Naive B cell (primary cell): Measurements from ENCODE around the gene SOWAHA. TPM values are rescaled to one million over a fixed set of nuclear protein-coding genes. Genes with fewer than 3 reads are reported as not detected.
"Not testable (repeated sequence)": the region's sequence is repeated elsewhere in the genome, so short reads cannot be mapped to it uniquely, and the experiment has no call there.

Source experiments
- ATAC-seq, 2 donors: fragments of 150-1000 bp; cut with Tn5 transposase; 2 replicates each; pipeline ENCODE4 v1.10.0; 2021; ENCODE audit warnings: low read depth in 2 of 2, mild to moderate bottlenecking in 2 of 2, moderate library complexity in 2 of 2
- DNase-seq: peaks from one replicate; pipeline ENCODE4 v3.0.0; 2022
- H3K27ac Mint-ChIP-seq, 6 donors: one replicate each; pipeline ENCODE4 v1.8.0; 2020 to 2022; ENCODE audit warnings: mild to moderate bottlenecking in 6 of 6, mixed read lengths in 6 of 6, moderate library complexity in 5 of 6, inconsistent platforms in 2 of 6
- H3K27me3 Mint-ChIP-seq, 3 donors: one replicate each; pipeline ENCODE4 v1.8.0; 2021 to 2022; ENCODE audit warnings: mixed read lengths in 3 of 3, mild to moderate bottlenecking in 1 of 3
- H3K36me3 Mint-ChIP-seq, 2 donors: one replicate each; pipeline ENCODE4 v1.8.0; 2020 to 2022; ENCODE audit warnings: mixed read lengths in 2 of 2, inconsistent platforms in 1 of 2, mild to moderate bottlenecking in 1 of 2
- H3K4me1 Mint-ChIP-seq, 3 donors: one replicate each; pipeline ENCODE4 v1.8.0; 2020 to 2022; ENCODE audit warnings: mixed read lengths in 3 of 3, inconsistent platforms in 1 of 3, mild to moderate bottlenecking in 1 of 3, moderate library complexity in 1 of 3
- H3K4me3 Mint-ChIP-seq, 8 donors: one replicate each; pipeline ENCODE4 v1.8.0; 2020 to 2022; ENCODE audit warnings: mild to moderate bottlenecking in 8 of 8, mixed read lengths in 8 of 8, moderate library complexity in 8 of 8, inconsistent platforms in 2 of 8
- H3K9me3 Mint-ChIP-seq, 7 donors: one replicate each; pipeline ENCODE4 v1.8.0; 2020 to 2022; ENCODE audit warnings: mixed read lengths in 7 of 7, mild to moderate bottlenecking in 5 of 7, inconsistent platforms in 2 of 7, moderate library complexity in 1 of 7
- polyA plus RNA-seq, 6 donors: library from polyadenylated mRNA; unstranded; fragments of 300-500 nt; fragmentation: Illumina TruSeq; gene quantifications; one replicate each; pipeline ENCODE4 v1.2.3, GENCODE V29; 2021; ENCODE audit warnings: low read depth in 6 of 6

SOWAHA gene
- polyA plus RNA-seq, 6 donors from 2014 or later = not detected

DNA sequence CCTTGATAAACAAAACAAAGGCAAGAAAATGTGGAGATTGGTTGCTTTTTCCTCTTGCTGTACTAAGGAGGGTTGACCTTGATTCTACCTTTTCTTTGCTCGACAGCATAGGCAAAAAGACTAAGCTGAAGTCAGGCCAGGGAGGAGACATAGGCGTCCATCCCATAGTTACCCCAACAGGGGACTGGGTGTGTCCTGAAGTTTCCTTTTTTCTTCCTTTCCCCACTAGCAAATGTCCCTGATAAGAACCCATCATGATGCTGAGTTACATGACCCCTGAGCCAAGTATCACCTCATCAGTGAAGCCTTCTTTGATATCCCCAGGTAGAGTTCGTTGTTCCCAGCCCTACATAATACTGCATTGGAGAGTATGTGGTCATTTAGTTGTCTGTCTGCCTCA is 27.2 kb downstream of the SOWAHA start:
- DNase-seq (no peak), ATAC-seq (no peak)
- H3K36me3 Mint-ChIP-seq = no peaks in the 10 kb centered on the region
- no peak overlapping the region for H3K27ac Mint-ChIP-seq
- no peak overlapping the region for H3K4me3 Mint-ChIP-seq
- no peaks in the 10 kb centered on the region for H3K27me3 Mint-ChIP-seq
- no peaks in the 10 kb centered on the region for H3K4me1 Mint-ChIP-seq
- no peaks in the 10 kb centered on the region for H3K9me3 Mint-ChIP-seq

DNA sequence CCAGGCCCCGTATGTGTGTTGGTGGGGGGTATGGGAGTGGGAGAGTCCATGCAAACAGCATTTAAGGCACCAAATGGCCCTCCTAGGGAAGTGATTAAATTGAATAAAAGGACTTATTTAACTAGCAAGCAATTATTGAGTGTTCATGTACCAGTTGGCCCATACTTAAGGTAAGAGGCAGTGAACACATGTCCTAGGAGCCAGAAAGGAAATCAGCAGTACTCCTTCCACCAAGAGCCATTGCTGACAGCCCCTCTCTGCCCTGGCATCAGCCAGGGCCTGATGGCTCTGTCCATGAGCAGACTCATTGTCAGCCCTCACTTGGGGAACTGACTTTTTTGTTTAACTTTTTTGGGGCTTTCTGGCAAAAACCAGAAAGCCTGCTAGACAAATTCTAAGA is 27.8 kb downstream of the SOWAHA start:
- H3K27me3 Mint-ChIP-seq = no peaks in the 10 kb centered on the region
- no peaks in the 10 kb centered on the region for H3K36me3 Mint-ChIP-seq
- no peak for DNase-seq
- H3K4me1 Mint-ChIP-seq = no peaks in the 10 kb centered on the region
- no peak for ATAC-seq
- peak overlapping the region in 1 of 6 donors; percentile 13 for H3K27ac Mint-ChIP-seq
- no peak overlapping the region for H3K4me3 Mint-ChIP-seq
- no peaks in the 10 kb centered on the region for H3K9me3 Mint-ChIP-seq

DNA sequence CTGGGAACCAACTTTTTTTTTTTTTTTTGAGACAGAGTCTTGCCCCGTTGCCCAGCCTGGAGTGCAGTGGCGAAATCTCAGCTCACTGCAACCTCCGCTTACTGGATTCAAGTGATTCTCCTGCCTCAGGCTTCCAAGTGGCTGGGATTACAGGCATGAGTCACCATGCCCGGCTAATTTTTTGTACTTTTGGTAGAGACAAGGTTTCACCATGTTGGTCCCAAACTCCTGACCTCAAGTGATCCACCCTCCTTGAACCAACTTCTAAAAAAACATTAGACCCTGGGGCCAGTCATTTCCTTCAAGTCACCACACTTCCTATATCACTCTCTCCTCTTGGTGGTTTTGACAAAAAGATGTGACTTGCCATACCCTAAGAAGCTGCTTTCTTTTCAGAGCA is 28.2 kb downstream of the SOWAHA start:
- no peak overlapping the region for H3K4me3 Mint-ChIP-seq
- no peaks in the 10 kb centered on the region for H3K36me3 Mint-ChIP-seq
- no peaks in the 10 kb centered on the region for H3K4me1 Mint-ChIP-seq
- no peak for ATAC-seq
- no peaks in the 10 kb centered on the region for H3K27me3 Mint-ChIP-seq
- no peaks in the 10 kb centered on the region for H3K9me3 Mint-ChIP-seq
- H3K27ac Mint-ChIP-seq = no peak overlapping the region
- DNase-seq = no peak

DNA sequence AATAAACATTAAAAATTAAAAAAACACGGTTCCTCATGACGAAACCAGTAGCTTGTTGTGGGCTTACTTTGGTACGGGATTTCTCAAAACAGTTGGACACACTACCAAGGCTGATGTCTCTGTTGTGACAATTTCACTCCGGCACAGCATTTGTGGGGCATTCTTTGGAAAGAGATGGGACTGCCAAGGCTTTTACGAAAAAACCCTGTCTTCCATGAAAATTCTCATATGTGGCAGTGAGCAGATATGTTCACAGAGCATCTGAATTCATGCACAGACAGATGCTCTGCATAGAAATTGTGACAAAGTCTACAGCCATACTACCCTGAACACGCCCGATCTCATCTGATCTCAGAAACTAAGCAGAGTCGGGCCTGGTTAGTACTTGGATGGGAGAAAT is 35.2 kb downstream of the SOWAHA start:
- DNase-seq (no peak), ATAC-seq (no peak)
- H3K9me3 Mint-ChIP-seq = no peaks in the 10 kb centered on the region
- H3K27ac Mint-ChIP-seq = no peak overlapping the region
- no peaks in the 10 kb centered on the region for H3K36me3 Mint-ChIP-seq
- no peaks in the 10 kb centered on the region for H3K4me1 Mint-ChIP-seq
- H3K4me3 Mint-ChIP-seq = no peak overlapping the region
- peaks cover 0 to 11% (median 9%) of the 10 kb centered on the region in 3 donors for H3K27me3 Mint-ChIP-seq

DNA sequence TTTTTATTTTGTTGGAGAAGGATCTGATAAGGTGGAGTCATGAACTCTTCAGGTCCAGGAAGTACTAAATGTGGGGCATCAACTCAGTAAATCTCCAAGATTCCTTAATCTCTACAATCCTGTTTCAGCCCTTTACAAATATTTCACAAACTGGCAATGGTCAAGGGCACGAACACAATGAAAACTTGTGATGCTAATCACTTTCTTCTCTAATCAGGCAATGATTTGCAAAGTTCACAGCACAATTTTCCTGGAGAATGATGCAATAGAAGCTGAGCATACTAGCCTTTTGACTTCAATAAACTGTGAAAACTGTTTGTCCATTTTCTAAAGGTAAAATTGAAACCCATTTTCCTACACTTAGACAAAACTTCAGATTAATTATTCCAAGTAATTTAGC is 36.2 kb downstream of the SOWAHA start:
- H3K4me3 Mint-ChIP-seq = no peak overlapping the region
- ATAC-seq (no peak), DNase-seq (no peak)
- peaks cover 0 to 11% (median 9%) of the 10 kb centered on the region in 3 donors for H3K27me3 Mint-ChIP-seq
- H3K27ac Mint-ChIP-seq = peak overlapping the region in 1 of 6 donors; percentile 7
- H3K9me3 Mint-ChIP-seq = no peaks in the 10 kb centered on the region
- H3K36me3 Mint-ChIP-seq = no peaks in the 10 kb centered on the region
- H3K4me1 Mint-ChIP-seq = no peaks in the 10 kb centered on the region

DNA sequence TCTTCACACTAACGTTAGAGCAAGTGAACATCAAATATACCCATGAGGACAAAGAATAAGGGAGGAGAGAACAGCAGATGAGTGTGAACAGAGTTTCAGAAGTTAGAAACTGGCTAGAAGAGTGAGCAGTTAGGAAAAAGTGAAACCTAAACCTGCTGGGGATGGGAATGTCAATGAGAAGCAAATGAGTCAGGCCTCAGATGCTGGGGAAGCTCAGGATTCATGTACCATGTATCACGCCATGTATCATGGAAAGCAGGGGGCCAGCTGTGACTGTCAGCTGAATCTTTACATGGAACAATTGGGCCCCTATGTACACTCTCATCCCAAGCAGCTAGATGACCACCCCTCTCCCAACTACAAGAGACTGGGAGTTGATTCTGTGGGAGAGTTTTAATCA is 37.0 kb downstream of the SOWAHA start:
- Mint-ChIP-seq H3K27ac (no peak overlapping the region), H3K36me3 (no peaks in the 10 kb centered on the region), H3K4me1 (no peaks in the 10 kb centered on the region), H3K4me3 (no peak overlapping the region), H3K9me3 (no peaks in the 10 kb centered on the region), H3K27me3 (peaks cover 0 to 16% (median 11%) of the 10 kb centered on the region in 3 donors)
- DNase-seq (no peak), ATAC-seq (no peak)

DNA sequence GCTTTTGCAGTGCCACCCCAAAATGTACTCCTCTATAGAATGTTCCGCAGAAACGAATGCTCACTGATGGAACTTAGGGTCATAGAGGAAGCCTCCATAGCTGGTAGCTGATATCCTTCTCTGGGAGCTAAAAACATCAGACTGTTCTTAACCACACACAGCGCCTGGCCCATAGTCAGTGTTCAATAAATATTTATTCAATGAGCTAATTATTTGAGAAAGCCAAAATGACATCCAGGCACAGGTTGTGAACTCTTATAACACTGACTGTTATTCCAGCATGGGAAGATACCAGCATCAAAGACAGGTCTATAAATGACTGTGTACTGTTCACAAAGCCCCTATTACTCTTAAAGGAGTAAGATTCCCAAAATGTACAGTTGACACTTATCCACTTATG is 40.2 kb downstream of the SOWAHA start:
- Mint-ChIP-seq H3K36me3 (no peaks in the 10 kb centered on the region), H3K4me3 (no peak overlapping the region), H3K27ac (no peak overlapping the region), H3K9me3 (no peaks in the 10 kb centered on the region), H3K27me3 (peaks cover 3 to 26% (median 5%) of the 10 kb centered on the region in 3 donors), H3K4me1 (no peaks in the 10 kb centered on the region)
- DNase-seq = no peak
- no peak for ATAC-seq

DNA sequence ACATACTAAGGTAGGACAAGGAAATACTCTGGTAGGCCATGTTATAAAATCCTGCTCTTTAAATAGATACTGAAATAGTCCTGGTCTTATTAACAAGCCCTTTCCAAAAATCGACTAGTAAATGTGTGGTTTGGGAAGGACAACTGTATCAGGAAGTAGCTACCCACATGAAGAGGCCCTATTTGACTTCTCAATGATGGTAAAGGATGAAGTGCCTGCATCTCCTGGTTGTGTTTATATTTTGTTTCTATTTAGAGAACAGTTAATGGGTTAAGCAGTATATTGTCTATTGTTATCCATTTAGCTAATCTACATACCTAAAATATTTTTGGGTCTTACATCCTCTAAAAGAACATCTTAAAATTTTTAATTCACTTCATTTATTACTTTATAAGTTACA is 40.7 kb downstream of the SOWAHA start:
- no peak for ATAC-seq
- Mint-ChIP-seq H3K27ac (no peak overlapping the region), H3K27me3 (peaks cover 5 to 26% (median 6%) of the 10 kb centered on the region in 3 donors), H3K36me3 (no peaks in the 10 kb centered on the region), H3K9me3 (no peaks in the 10 kb centered on the region), H3K4me3 (no peak overlapping the region), H3K4me1 (no peaks in the 10 kb centered on the region)
- DNase-seq = no peak

DNA sequence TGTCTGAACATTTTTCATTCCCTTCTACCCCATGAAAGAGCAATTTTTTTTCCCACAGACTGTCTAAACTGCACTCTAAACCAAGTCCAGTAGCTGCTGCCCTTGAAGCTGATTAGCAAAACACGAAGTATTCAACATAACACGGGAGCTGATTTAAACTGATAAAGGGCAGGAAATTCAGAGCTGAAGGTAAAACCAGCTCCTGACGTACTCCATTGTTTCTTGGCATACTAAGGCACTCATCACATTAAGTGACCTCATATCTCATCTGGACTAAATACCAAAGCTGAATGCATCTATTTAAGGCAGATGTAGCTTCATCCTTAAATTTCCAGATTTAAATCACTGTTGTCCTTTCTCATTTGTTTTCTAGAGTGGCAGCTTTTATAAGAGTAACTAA is 41.2 kb downstream of the SOWAHA start:
- H3K27ac Mint-ChIP-seq = no peak overlapping the region
- H3K9me3 Mint-ChIP-seq = no peaks in the 10 kb centered on the region
- no peak for DNase-seq
- H3K36me3 Mint-ChIP-seq = no peaks in the 10 kb centered on the region
- H3K4me3 Mint-ChIP-seq = no peak overlapping the region
- no peaks in the 10 kb centered on the region for H3K4me1 Mint-ChIP-seq
- H3K27me3 Mint-ChIP-seq = peaks cover 5 to 26% (median 6%) of the 10 kb centered on the region in 3 donors
- no peak for ATAC-seq

DNA sequence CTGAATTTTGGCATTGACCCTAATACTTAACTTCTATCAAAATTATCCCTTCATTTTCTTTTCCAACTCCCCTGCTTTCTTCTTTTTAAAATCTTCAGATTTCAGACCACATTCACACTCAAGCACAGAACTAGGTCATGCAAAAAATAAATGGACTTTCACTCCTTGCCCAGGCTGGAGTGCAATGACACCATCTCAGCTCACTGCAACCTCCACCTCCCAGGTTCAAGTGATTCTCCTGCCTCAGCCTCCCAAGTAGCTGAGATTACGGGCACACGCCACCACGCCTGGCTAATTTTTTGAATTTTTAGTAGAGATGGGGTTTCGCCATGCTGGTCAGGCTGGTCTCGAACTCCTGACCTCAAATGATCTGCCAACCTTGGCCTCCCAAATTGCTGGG is 41.9 kb downstream of the SOWAHA start:
- peaks cover 5 to 21% (median 6%) of the 10 kb centered on the region in 3 donors for H3K27me3 Mint-ChIP-seq
- DNase-seq, ATAC-seq, H3K27ac Mint-ChIP-seq, H3K4me3 Mint-ChIP-seq, H3K36me3 Mint-ChIP-seq, H3K9me3 Mint-ChIP-seq, H3K4me1 Mint-ChIP-seq: not testable (repeated sequence)

DNA sequence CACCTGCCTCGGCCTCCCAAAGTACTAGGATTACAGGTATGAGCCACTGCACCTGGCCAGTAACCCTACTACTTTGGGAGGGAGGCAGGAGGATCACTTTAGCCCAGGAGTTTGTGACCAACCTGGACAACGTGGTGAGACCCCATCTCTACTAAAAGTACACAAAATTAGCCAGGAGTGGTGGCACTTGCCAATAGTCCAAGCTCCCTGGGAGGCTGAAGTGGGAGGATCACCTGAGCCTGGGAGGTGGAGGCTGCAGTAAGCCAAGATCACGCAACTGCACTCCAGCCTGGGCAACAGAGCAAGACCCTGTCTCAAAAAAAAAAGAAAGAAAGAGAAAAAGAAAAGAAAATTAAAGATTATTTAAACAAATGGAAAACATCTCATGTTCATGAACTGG is 42.9 kb downstream of the SOWAHA start:
- ATAC-seq = no peak
- no peaks in the 10 kb centered on the region for H3K9me3 Mint-ChIP-seq
- no peaks in the 10 kb centered on the region for H3K4me1 Mint-ChIP-seq
- no peak overlapping the region for H3K4me3 Mint-ChIP-seq
- H3K27ac Mint-ChIP-seq = no peak overlapping the region
- DNase-seq = no peak
- no peaks in the 10 kb centered on the region for H3K36me3 Mint-ChIP-seq
- peaks cover 5 to 18% (median 6%) of the 10 kb centered on the region in 3 donors for H3K27me3 Mint-ChIP-seq

DNA sequence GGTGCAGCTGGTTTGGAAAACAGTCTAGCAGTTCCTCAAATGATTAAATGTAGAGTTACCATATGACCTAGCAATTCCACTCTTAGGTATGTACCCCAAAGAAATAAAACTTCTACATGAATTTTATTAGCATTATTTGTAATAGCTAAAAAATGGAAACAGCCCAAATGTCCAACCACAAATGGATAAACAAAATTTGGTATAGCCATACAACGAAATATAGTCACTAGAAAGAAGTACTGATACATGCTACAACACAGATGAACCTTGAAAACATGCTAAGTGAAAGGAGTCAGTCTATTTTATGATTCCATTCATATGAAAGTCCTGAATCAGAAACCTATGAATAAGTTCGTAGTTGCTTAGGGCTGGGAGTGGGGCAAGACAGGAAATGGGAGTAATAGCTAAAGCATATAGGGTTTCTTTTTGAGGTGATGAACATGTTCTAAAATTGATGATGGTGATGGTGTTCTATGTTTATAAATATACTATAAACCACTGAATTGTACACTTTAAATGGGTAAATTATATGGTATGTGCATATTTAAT is 46.9 kb downstream of the SOWAHA start:
- DNase-seq (no peak), ATAC-seq (no peak)
- Mint-ChIP-seq H3K27ac (no peak overlapping the region), H3K4me3 (no peak overlapping the region), H3K27me3 (peaks cover 0 to 12% (median 6%) of the 10 kb centered on the region in 3 donors), H3K9me3 (no peaks in the 10 kb centered on the region), H3K4me1 (no peaks in the 10 kb centered on the region), H3K36me3 (no peaks in the 10 kb centered on the region)

DNA sequence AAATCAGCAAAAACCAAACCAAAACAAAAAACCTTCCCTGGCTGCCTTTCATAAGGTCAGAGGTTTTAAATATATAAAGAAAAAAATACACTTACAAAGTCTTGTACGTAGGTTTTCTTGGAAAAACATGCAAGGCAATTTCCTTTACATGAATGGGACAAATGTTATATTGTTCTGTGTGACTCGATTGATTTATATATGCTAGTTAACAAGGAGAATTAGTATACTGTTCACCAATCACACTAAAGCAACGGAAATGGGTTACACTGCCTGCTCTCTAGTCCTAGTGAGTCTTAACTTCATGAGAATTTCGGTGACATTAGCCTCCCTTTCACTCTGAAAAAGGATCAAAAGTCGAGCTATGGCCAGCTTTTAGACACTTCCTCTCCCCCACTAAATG is 47.6 kb downstream of the SOWAHA start:
- Mint-ChIP-seq H3K9me3 (no peaks in the 10 kb centered on the region), H3K4me3 (no peak overlapping the region), H3K27me3 (peaks cover 0 to 8% (median 6%) of the 10 kb centered on the region in 3 donors), H3K27ac (no peak overlapping the region), H3K4me1 (peaks cover under 1 to 6% (median 4%) of the 10 kb centered on the region in 3 donors), H3K36me3 (no peaks in the 10 kb centered on the region)
- DNase-seq = no peak
- ATAC-seq = no peak

DNA sequence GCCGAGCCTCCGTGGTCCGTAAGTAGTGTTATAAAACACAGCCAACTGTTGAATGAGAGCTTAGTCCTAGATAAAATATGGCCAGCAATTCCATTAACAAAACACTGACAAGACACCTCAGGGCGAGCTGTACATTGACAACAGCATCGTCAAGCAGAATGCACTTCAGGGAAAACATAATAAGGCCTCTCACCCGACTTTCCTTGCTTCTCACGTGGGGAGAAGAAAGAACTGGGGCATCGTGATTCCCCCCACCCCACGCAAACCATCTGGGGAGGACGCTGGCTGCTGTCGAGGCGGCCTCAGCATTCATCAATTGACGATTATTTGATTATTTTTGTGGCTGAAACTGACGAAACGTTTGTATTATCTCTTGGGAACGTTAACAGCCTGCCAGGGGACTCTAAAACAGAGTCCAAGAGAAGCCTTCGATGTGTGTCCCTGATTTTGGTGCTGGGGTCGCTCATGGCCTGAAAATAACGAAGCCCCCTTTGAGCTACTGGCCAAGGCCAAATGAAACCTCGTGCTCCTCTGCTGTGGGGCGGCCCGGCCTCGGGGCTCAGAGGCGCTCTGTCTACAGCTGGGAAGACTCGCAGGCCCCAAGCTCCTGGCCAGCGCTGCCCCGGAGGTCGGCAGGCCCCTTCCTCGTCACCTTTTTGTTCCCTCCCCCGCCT is 52.7 kb downstream of the SOWAHA start:
- Mint-ChIP-seq H3K9me3 (no peaks in the 10 kb centered on the region), H3K36me3 (no peaks in the 10 kb centered on the region), H3K4me3 (peak overlapping the region; percentile 96 to 100 (median 99)), H3K27ac (peak overlapping the region; percentile 97 to 100 (median 100)), H3K27me3 (no peaks in the 10 kb centered on the region), H3K4me1 (peaks cover 22 to 32% (median 25%) of the 10 kb centered on the region in 3 donors)
- ATAC-seq (peak; percentile 8 to 10), DNase-seq (no peak)
